NCI-H510A (cell line): Measurements from ENCODE around the gene TIMM29.
"Not testable (repeated sequence)": the region's sequence is repeated elsewhere in the genome, so short reads cannot be mapped to it uniquely, and the experiment has no call there.

Experiments used
- DNase-seq: peaks from one replicate; lab custom pipeline; 2025; lab: John Stamatoyannopoulos, UW

Gene TIMM29

GRCh38 chr19:10912619-10913018 is 16.0 kb upstream of the TIMM29 start:
- no peak for DNase-seq

GRCh38 chr19:10913716-10914340 is 14.8 kb upstream of the TIMM29 start:
- DNase-seq, result no peak

GRCh38 chr19:10915130-10916091 is 13.2 kb upstream of the TIMM29 start:
- no peak for DNase-seq

GRCh38 chr19:10916602-10917001 is 12.0 kb upstream of the TIMM29 start:
- DNase-seq, result no peak

GRCh38 chr19:10918359-10918758 is 10.3 kb upstream of the TIMM29 start:
- DNase-seq, result peak; percentile 23

GRCh38 chr19:10919352-10920287 is 9.0 kb upstream of the TIMM29 start:
- peak; percentile 82 for DNase-seq

GRCh38 chr19:10920288-10920655 is 8.3 kb upstream of the TIMM29 start:
- no peak for DNase-seq

GRCh38 chr19:10920781-10921180 is 7.8 kb upstream of the TIMM29 start:
- no peak for DNase-seq

GRCh38 chr19:10921199-10921909 is 7.3 kb upstream of the TIMM29 start:
- no peak for DNase-seq

GRCh38 chr19:10921910-10922637 is 6.5 kb upstream of the TIMM29 start:
- DNase-seq, result no peak

GRCh38 chr19:10922638-10923014 is 6.0 kb upstream of the TIMM29 start:
- DNase-seq, result no peak

- no peak for DNase-seq
Observed at GRCh38 chr19:10923260-10924112, 5.1 kb upstream of the TIMM29 start.

- DNase-seq, result no peak
Observed at GRCh38 chr19:10924597-10924996, 4.0 kb upstream of the TIMM29 start.

GRCh38 chr19:10927730-10928562 is 665 bp upstream of the TIMM29 start:
- DNase-seq, result no peak

GRCh38 chr19:10929402-10929794 is 787 bp downstream of the TIMM29 start:
- no peak for DNase-seq

GRCh38 chr19:10935371-10936059 is 6.9 kb downstream of the TIMM29 start:
- DNase-seq, result no peak

- DNase-seq, result peak; percentile 62
Observed at GRCh38 chr19:10936661-10937084, 8.1 kb downstream of the TIMM29 start.

GRCh38 chr19:10941649-10942048 is 13.0 kb downstream of the TIMM29 start:
- not testable (repeated sequence) for DNase-seq
